ENCODE data around the gene LRRK2.
"Not testable (repeated sequence)": the region's sequence is repeated elsewhere in the genome, so short reads cannot be mapped to it uniquely, and the experiment has no call there.

GRCh38 chr12:40250652-40251051 is 25.9 kb downstream of the LRRK2 start:
- not testable (repeated sequence) for TF ChIP-seq CTCF (IDR thresholded peaks at IDR 0.05); POLR2AphosphoS5 (IDR thresholded peaks at IDR 0.05; ENCODE audit: insufficient read depth in 1 of 2, low read depth in 1 of 2); POLR2A (IDR thresholded peaks at IDR 0.05)

All from vagina (tissue), 2 donors.